Neural cell (in vitro differentiated cells): Measurements from ENCODE around the gene PPOX.

Experiments used
- EP300 ChIP-seq: fragments of 450-650 bp; conservative IDR thresholded peaks from 2 replicates; pipeline ENCODE4 v1.6.1; 2014; ENCODE audit warnings: antibody characterized with exemption, mild to moderate bottlenecking, moderate library complexity; ENCODE audit not compliant: poor library complexity, severe bottlenecking
- POLR2AphosphoS5 ChIP-seq: IDR thresholded peaks from 2 replicates; pipeline ENCODE4 v1.6.1; 2012
- RAD21 ChIP-seq: fragments of 450-650 bp; conservative IDR thresholded peaks from 2 replicates; pipeline ENCODE4 v1.6.1; 2014; ENCODE audit warnings: antibody characterized with exemption, mild to moderate bottlenecking, moderate library complexity
- SMC3 ChIP-seq: fragments of 450-650 bp; conservative IDR thresholded peaks from 2 replicates; pipeline ENCODE4 v1.6.1; 2014; ENCODE audit warnings: antibody characterized with exemption, mild to moderate bottlenecking, moderate library complexity; ENCODE audit not compliant: poor library complexity
- TF ChIP-seq, protein P1 (sequence below): IDR thresholded peaks from 2 replicates; pipeline ENCODE4 v1.6.1; 2012; ENCODE audit warnings: borderline replicate concordance
- TF ChIP-seq, protein P2 (sequence below): fragments of 450-650 bp; IDR thresholded peaks from 2 replicates; pipeline ENCODE4 v1.5.1; 2014; ENCODE audit warnings: antibody characterized with exemption, mild to moderate bottlenecking, moderate library complexity; ENCODE audit not compliant: poor library complexity, severe bottlenecking

- TF ChIP-seq, protein P1, sequence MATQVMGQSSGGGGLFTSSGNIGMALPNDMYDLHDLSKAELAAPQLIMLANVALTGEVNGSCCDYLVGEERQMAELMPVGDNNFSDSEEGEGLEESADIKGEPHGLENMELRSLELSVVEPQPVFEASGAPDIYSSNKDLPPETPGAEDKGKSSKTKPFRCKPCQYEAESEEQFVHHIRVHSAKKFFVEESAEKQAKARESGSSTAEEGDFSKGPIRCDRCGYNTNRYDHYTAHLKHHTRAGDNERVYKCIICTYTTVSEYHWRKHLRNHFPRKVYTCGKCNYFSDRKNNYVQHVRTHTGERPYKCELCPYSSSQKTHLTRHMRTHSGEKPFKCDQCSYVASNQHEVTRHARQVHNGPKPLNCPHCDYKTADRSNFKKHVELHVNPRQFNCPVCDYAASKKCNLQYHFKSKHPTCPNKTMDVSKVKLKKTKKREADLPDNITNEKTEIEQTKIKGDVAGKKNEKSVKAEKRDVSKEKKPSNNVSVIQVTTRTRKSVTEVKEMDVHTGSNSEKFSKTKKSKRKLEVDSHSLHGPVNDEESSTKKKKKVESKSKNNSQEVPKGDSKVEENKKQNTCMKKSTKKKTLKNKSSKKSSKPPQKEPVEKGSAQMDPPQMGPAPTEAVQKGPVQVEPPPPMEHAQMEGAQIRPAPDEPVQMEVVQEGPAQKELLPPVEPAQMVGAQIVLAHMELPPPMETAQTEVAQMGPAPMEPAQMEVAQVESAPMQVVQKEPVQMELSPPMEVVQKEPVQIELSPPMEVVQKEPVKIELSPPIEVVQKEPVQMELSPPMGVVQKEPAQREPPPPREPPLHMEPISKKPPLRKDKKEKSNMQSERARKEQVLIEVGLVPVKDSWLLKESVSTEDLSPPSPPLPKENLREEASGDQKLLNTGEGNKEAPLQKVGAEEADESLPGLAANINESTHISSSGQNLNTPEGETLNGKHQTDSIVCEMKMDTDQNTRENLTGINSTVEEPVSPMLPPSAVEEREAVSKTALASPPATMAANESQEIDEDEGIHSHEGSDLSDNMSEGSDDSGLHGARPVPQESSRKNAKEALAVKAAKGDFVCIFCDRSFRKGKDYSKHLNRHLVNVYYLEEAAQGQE, result no peak
- TF ChIP-seq EP300 (no peak), RAD21 (no peak), SMC3 (no peak), POLR2AphosphoS5 (no peak)
- TF ChIP-seq, protein P2, sequence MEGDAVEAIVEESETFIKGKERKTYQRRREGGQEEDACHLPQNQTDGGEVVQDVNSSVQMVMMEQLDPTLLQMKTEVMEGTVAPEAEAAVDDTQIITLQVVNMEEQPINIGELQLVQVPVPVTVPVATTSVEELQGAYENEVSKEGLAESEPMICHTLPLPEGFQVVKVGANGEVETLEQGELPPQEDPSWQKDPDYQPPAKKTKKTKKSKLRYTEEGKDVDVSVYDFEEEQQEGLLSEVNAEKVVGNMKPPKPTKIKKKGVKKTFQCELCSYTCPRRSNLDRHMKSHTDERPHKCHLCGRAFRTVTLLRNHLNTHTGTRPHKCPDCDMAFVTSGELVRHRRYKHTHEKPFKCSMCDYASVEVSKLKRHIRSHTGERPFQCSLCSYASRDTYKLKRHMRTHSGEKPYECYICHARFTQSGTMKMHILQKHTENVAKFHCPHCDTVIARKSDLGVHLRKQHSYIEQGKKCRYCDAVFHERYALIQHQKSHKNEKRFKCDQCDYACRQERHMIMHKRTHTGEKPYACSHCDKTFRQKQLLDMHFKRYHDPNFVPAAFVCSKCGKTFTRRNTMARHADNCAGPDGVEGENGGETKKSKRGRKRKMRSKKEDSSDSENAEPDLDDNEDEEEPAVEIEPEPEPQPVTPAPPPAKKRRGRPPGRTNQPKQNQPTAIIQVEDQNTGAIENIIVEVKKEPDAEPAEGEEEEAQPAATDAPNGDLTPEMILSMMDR, result no peak
Measured at GRCh38 chr1:161173711-161174110, 7.5 kb downstream of the PPOX start.
